ENCODE data around the gene IL31RA. TPM values are rescaled to one million over a fixed set of nuclear protein-coding genes. Genes with fewer than 3 reads are reported as not detected.

The IL31RA gene
- total and polyA plus RNA-seq, 2 experiments from 2014 or later: not detected

DNA sequence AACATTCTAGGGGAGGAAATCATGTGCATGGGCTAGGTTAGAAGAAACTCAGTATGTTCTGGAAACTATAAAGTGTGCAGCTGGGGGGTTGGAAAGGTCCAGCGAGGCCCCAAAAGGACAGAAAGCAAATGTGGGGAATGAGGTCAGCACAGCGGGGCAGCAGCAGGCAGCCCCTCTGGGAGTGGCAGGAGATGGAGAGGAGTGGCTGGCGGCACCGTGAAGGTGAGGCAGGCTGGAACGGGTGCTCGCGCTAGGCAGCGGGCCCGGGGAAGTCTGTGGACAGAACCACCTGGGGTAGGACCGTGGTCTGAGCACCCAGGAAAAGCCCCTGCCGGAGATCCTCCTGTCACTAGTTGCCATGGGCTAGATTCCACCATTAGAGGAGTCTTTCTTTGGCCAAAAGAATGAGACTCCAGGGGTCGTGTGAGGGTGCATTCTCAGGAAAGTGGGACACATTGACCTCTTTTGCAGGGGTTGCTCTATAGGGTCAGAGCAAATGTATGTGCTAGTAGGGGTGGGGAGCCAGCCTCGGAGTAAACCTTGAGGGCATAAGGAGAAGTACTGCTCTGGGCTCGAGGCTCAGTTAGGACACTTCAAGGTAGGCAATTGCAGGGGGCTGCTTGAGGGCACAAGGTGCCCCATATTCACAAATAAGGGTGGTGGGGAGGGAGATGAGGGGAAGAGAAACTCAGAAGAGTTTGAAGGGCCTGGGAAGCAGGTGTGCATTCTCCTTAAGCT lies 82.4 kb downstream of the IL31RA start (continued):
- TF ChIP-seq, protein P1, sequence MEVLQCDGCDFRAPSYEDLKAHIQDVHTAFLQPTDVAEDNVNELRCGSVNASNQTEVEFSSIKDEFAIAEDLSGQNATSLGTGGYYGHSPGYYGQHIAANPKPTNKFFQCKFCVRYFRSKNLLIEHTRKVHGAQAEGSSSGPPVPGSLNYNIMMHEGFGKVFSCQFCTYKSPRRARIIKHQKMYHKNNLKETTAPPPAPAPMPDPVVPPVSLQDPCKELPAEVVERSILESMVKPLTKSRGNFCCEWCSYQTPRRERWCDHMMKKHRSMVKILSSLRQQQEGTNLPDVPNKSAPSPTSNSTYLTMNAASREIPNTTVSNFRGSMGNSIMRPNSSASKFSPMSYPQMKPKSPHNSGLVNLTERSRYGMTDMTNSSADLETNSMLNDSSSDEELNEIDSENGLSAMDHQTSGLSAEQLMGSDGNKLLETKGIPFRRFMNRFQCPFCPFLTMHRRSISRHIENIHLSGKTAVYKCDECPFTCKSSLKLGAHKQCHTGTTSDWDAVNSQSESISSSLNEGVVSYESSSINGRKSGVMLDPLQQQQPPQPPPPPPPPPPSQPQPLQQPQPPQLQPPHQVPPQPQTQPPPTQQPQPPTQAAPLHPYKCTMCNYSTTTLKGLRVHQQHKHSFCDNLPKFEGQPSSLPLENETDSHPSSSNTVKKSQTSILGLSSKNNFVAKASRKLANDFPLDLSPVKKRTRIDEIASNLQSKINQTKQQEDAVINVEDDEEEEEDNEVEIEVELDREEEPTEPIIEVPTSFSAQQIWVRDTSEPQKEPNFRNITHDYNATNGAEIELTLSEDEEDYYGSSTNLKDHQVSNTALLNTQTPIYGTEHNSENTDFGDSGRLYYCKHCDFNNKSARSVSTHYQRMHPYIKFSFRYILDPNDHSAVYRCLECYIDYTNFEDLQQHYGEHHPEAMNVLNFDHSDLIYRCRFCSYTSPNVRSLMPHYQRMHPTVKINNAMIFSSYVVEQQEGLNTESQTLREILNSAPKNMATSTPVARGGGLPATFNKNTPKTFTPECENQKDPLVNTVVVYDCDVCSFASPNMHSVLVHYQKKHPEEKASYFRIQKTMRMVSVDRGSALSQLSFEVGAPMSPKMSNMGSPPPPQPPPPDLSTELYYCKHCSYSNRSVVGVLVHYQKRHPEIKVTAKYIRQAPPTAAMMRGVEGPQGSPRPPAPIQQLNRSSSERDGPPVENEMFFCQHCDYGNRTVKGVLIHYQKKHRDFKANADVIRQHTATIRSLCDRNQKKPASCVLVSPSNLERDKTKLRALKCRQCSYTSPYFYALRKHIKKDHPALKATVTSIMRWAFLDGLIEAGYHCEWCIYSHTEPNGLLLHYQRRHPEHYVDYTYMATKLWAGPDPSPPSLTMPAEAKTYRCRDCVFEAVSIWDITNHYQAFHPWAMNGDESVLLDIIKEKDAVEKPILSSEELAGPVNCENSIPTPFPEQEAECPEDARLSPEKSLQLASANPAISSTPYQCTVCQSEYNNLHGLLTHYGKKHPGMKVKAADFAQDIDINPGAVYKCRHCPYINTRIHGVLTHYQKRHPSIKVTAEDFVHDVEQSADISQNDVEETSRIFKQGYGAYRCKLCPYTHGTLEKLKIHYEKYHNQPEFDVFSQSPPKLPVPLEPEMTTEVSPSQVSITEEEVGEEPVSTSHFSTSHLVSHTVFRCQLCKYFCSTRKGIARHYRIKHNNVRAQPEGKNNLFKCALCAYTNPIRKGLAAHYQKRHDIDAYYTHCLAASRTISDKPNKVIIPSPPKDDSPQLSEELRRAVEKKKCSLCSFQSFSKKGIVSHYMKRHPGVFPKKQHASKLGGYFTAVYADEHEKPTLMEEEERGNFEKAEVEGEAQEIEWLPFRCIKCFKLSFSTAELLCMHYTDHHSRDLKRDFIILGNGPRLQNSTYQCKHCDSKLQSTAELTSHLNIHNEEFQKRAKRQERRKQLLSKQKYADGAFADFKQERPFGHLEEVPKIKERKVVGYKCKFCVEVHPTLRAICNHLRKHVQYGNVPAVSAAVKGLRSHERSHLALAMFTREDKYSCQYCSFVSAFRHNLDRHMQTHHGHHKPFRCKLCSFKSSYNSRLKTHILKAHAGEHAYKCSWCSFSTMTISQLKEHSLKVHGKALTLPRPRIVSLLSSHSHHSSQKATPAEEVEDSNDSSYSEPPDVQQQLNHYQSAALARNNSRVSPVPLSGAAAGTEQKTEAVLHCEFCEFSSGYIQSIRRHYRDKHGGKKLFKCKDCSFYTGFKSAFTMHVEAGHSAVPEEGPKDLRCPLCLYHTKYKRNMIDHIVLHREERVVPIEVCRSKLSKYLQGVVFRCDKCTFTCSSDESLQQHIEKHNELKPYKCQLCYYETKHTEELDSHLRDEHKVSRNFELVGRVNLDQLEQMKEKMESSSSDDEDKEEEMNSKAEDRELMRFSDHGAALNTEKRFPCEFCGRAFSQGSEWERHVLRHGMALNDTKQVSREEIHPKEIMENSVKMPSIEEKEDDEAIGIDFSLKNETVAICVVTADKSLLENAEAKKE (CRISPR knock-in tag; IDR thresholded peaks at IDR 0.05): no peak
- no peak for TF ChIP-seq ZNF114 (CRISPR knock-in tag; IDR thresholded peaks at IDR 0.05)
- no peak for TF ChIP-seq EZH2 (IDR thresholded peaks at IDR 0.05; ENCODE audit: low read depth, unreplicated experiment)
- TF ChIP-seq EZH2phosphoT487 (IDR thresholded peaks at IDR 0.05; ENCODE audit: unreplicated experiment): no peak
- TF ChIP-seq, protein P2, sequence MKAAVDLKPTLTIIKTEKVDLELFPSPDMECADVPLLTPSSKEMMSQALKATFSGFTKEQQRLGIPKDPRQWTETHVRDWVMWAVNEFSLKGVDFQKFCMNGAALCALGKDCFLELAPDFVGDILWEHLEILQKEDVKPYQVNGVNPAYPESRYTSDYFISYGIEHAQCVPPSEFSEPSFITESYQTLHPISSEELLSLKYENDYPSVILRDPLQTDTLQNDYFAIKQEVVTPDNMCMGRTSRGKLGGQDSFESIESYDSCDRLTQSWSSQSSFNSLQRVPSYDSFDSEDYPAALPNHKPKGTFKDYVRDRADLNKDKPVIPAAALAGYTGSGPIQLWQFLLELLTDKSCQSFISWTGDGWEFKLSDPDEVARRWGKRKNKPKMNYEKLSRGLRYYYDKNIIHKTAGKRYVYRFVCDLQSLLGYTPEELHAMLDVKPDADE (IDR thresholded peaks at IDR 0.05): no peak
- TF ChIP-seq POLR2AphosphoS5 (IDR thresholded peaks at IDR 0.05; ENCODE audit: low read depth): no peak
- TF ChIP-seq ZNF331 (CRISPR knock-in tag; IDR thresholded peaks at IDR 0.05; ENCODE audit: low read depth): no peak
- TF ChIP-seq, protein P3, sequence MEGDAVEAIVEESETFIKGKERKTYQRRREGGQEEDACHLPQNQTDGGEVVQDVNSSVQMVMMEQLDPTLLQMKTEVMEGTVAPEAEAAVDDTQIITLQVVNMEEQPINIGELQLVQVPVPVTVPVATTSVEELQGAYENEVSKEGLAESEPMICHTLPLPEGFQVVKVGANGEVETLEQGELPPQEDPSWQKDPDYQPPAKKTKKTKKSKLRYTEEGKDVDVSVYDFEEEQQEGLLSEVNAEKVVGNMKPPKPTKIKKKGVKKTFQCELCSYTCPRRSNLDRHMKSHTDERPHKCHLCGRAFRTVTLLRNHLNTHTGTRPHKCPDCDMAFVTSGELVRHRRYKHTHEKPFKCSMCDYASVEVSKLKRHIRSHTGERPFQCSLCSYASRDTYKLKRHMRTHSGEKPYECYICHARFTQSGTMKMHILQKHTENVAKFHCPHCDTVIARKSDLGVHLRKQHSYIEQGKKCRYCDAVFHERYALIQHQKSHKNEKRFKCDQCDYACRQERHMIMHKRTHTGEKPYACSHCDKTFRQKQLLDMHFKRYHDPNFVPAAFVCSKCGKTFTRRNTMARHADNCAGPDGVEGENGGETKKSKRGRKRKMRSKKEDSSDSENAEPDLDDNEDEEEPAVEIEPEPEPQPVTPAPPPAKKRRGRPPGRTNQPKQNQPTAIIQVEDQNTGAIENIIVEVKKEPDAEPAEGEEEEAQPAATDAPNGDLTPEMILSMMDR (conservative IDR thresholded peaks at IDR 0.05; ENCODE audit: low read depth in 2 of 2): no peak
- no peak for TF ChIP-seq CREB1 (CRISPR knock-in tag; IDR thresholded peaks at IDR 0.05; ENCODE audit: low read depth)
